ENCODE data around the gene FSTL4. TPM values are rescaled to one million over a fixed set of nuclear protein-coding genes. Genes with fewer than 3 reads are reported as not detected.

FSTL4 gene
- total and polyA plus RNA-seq, 5 experiments from 2014 or later = 1.5 to 1.6 TPM; not detected in 3

DNA sequence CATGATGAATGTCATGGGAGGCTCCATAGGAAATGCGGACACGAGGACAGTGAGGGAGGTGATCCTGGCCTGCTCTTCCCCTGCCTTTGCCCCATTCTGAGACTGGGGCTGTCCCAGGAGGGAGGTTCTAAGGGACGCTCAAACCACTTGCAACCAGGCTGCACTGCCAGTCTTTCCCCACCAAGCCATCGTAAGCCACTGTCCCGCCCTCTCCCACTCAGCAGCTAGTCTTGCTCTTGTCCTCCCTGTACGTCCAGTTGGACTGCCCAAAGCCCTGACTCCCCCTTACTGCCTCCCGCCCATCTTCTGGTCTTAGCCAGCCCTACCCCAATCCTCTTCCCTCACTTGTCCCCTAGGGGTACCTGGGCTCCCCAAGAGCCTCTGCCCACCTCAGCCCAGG, 115.7 kb downstream of the FSTL4 start:
- H3K4me3 Mint-ChIP-seq = no peak overlapping the region
- H3K27me3 Mint-ChIP-seq = peaks cover 1 to 29% (median 5%) of the 10 kb centered on the region in 5 donors
- DNase-seq = no peak
- POLR2A ChIA-PET = no interaction called here
- H3K36me3 Mint-ChIP-seq = no peaks in the 10 kb centered on the region
- H3K27ac Mint-ChIP-seq = no peak overlapping the region
- no peaks in the 10 kb centered on the region for H3K4me1 Mint-ChIP-seq
- no peak for ATAC-seq
- H3K9me3 Mint-ChIP-seq = peaks cover 0 to 4% (median 0%) of the 10 kb centered on the region in 9 donors

DNA sequence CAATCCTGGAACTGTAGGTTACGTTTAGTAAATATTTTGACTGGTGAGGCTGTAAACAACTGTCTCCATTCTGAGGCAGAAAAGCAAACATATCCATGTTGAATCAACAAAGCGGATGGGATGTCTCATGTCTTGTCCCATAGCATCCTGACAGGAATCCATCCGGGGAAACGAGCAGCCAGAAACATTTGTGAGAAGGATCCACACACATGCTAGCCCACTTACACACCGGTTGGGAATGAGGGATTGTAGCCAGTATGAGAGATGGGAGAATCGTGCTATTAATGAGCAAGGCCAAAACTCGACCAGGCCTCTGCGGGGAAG, 117.5 kb downstream of the FSTL4 start:
- DNase-seq = no peak
- H3K27ac Mint-ChIP-seq = peak overlapping the region in 1 of 10 donors; percentile 75
- no peak for ATAC-seq
- POLR2A ChIA-PET = no interaction called here
- H3K27me3 Mint-ChIP-seq = peaks cover 1 to 27% (median 5%) of the 10 kb centered on the region in 5 donors
- no peak overlapping the region for H3K4me3 Mint-ChIP-seq
- H3K4me1 Mint-ChIP-seq = no peaks in the 10 kb centered on the region
- H3K36me3 Mint-ChIP-seq = no peaks in the 10 kb centered on the region
- H3K9me3 Mint-ChIP-seq = peaks cover 0 to 4% (median 0%) of the 10 kb centered on the region in 9 donors

DNA sequence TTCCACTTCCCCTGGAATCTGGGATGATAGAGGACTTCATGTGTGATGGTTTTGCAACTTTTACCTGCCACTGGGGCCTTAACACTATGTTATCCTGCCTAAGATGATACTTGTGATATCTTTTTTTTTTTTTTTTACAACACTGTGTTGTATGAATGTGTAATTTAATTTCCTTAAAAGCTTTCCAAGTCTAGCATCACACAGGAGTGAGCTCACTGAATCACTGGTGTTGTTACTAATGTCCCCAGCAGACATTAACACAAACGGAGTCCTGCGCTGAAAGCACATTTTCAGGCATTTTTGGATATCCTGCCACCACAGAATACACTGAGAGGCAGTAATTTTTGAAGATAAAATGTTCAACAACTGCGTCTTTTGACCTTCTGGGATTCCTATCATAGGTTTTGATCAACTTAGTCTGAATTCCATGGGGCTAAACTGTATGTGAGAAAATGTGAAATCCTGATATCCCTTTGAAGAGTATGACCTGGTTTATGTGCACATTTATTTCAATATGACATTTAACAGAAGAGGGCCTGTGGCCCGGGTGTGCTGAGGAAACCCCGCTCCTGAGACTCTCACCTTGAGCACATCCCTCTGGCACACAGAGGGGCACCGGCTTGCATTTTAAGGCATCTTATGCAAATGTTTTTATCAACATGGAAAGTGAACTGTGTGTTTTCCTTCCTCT, 118.0 kb downstream of the FSTL4 start:
- Mint-ChIP-seq H3K4me1 (no peaks in the 10 kb centered on the region), H3K27me3 (peaks cover 1 to 22% (median 5%) of the 10 kb centered on the region in 5 donors), H3K36me3 (no peaks in the 10 kb centered on the region), H3K4me3 (no peak overlapping the region), H3K9me3 (peaks cover 0 to 4% (median 0%) of the 10 kb centered on the region in 9 donors), H3K27ac (no peak overlapping the region)
- POLR2A ChIA-PET = no interaction called here
- DNase-seq = no peak
- no peak for ATAC-seq

DNA sequence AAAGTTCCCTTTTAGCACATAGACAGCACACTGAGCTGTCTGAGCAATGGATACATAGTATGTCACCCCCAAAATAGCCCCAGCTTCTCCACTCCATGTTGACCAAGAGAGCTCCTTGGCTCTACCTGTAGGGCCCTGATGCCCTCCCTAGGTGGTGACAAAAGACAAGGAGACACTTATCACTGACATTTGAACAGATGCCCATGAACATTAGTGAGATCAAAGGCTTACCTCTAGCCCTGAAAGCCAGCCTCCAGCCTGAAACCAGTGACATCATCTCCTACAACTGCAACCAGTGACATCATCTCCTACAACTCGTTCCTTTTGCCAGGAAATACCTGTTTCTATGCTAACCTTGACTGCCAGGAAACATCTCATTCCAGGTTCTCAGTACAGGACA, 122.7 kb downstream of the FSTL4 start:
- peak in 1 of 2 donors; percentile 25 for ATAC-seq

DNA sequence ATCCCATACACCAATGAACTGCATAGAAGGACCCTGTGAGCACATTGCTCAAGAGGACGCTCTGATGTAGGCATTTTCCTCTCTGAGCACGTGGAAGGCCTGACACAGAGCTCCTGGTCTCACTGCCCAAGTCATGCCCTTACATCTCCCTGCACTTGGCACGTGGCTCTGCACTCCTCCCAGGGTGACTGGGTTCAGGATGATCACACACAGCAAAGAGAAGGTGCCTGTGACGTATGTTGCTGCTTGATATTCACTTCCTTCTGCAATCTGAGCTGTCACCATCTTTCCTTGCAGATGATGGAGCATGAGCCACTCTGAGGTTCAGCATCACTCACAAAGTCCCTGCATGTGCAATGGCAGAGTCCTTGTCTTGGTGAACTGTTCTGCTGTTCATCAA, 125.2 kb downstream of the FSTL4 start:
- Mint-ChIP-seq H3K27me3 (peaks cover 0 to 5% (median 0%) of the 10 kb centered on the region in 5 donors), H3K36me3 (no peaks in the 10 kb centered on the region), H3K9me3 (peaks cover 0 to 6% (median 0%) of the 10 kb centered on the region in 9 donors), H3K4me3 (no peak overlapping the region), H3K27ac (no peak overlapping the region), H3K4me1 (peaks cover 0 to 2% (median 0%) of the 10 kb centered on the region in 4 donors)
- DNase-seq = no peak
- POLR2A ChIA-PET = no interaction called here
- ATAC-seq = no peak

More for the DNA sequence above, 122.7 kb downstream of the FSTL4 start:
- DNase-seq = no peak
- Mint-ChIP-seq H3K4me1 (peaks cover 0 to 2% (median 0%) of the 10 kb centered on the region in 4 donors), H3K27ac (no peak overlapping the region), H3K36me3 (no peaks in the 10 kb centered on the region), H3K4me3 (no peak overlapping the region), H3K27me3 (peaks cover 0 to 5% (median 0%) of the 10 kb centered on the region in 5 donors), H3K9me3 (peaks cover 0 to 4% (median 0%) of the 10 kb centered on the region in 9 donors)
- POLR2A ChIA-PET = interaction anchor here (0.7 kb wide), 1 partner anchor 380 kb away, joined by 3 read pairs; no protein-coding TSS in a partner anchor

DNA sequence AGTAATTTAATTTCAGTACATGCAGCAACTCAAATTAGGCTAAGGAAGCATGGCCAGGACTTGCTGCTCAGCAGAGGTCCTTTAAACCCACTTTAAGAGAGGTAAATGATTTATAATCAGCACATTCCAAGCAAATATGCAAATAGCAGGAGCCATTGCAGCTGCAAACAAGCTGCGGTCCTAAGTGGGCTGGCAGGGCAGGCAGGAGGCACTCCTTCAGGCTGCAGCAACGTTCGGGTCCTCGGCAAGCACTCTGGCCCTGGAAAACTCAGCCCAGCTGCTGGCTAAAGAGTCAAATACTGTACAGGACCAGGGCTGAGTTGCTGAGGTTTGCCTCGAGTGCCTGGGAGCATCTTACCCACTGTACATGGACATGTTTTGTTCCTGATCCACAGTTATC, 126.9 kb downstream of the FSTL4 start:
- Mint-ChIP-seq H3K27ac (no peak overlapping the region), H3K27me3 (peaks cover 0 to 5% (median 0%) of the 10 kb centered on the region in 5 donors), H3K36me3 (no peaks in the 10 kb centered on the region), H3K9me3 (peaks cover 0 to 3% (median 0%) of the 10 kb centered on the region in 9 donors), H3K4me3 (no peak overlapping the region), H3K4me1 (peaks cover 0 to 2% (median 0%) of the 10 kb centered on the region in 4 donors)
- DNase-seq (no peak), ATAC-seq (no peak)
- POLR2A ChIA-PET = no interaction called here

DNA sequence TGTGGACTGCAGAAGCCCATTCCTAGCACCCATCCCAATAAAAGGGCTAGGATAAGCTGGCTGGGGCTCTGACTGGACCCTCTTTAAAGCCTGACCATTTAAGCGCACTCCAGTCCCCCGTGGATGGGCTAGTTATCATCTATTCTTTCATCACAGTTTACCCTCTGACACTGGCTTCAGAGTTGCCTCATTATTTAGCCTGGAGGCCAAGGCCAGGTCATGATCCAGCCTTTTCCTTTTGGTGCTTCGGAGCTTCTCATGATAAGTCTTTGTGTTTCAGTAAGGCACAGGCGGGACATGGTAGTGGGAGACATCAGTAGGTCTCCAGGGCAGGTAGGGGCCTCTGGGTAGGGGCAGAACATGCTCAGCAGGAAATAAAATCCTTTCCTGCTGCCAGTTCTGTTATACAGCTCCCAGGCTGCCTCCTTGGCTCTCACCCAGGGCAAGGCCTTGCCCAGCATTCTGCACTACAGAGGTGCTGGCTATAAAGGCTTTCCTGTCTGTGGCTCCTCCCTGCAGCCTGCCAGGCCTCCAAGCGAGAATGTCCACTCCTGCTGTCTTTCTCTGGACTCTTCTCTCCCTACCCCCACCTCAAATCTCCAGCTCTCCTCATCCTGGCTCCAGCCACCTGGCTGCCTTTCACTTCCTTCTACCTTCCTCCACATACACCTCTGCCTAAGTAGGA, 128.8 kb downstream of the FSTL4 start:
- H3K27ac Mint-ChIP-seq = no peak overlapping the region
- peaks cover 0 to 2% (median 0%) of the 10 kb centered on the region in 4 donors for H3K4me1 Mint-ChIP-seq
- POLR2A ChIA-PET = no interaction called here
- peaks cover 0 to 5% (median 0%) of the 10 kb centered on the region in 5 donors for H3K27me3 Mint-ChIP-seq
- no peak for DNase-seq
- H3K4me3 Mint-ChIP-seq = no peak overlapping the region
- H3K36me3 Mint-ChIP-seq = no peaks in the 10 kb centered on the region
- peaks cover 0 to 2% (median 0%) of the 10 kb centered on the region in 9 donors for H3K9me3 Mint-ChIP-seq
- no peak for ATAC-seq

DNA sequence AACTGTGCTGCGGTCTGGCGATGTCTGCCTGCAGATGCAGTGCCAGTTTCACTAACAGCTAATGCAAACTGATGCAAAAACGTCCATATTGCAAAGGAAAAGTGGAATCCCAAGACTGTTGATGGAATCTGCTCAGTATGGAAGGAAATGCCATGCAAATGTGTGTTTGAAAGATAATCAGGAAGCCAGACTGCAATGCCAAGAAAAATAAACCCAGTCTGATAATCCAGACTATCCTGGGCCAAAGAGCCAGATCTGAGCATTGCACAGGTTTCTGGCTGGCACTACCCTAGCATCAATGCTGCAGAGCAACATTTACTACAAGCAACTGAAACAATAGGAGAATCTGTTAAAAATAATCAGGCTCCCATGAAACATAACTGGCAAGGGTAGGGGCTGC, 130.3 kb downstream of the FSTL4 start:
- ATAC-seq (no peak), DNase-seq (no peak)
- Mint-ChIP-seq H3K4me3 (no peak overlapping the region), H3K27ac (no peak overlapping the region), H3K27me3 (peaks cover 0 to 5% (median 0%) of the 10 kb centered on the region in 5 donors), H3K4me1 (no peaks in the 10 kb centered on the region), H3K9me3 (peaks cover 0 to 2% (median 0%) of the 10 kb centered on the region in 9 donors), H3K36me3 (no peaks in the 10 kb centered on the region)
- POLR2A ChIA-PET = no interaction called here

DNA sequence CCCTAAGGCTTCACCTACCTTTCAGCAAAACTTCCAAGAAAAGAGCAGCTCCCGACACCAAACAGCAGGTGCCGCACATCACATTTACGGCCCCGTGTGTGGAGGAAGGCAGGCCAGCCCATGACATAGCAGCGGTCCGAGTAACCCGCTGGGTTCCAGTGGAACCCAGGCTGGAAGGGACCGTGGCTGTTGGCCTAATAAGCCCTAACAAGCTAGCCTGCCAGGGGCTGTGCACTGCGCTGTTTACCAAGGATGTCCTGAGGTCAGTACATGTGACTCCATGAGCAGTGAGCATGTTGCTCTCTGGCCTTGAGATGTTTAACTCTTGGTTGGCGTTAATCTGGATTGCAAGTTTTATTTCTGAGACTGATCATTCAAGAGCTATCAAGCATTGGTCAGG, 131.5 kb downstream of the FSTL4 start:
- no peak for ATAC-seq
- no peak for DNase-seq
- Mint-ChIP-seq H3K4me1 (no peaks in the 10 kb centered on the region), H3K4me3 (no peak overlapping the region), H3K27me3 (peaks cover 0 to 2% (median 0%) of the 10 kb centered on the region in 5 donors), H3K9me3 (peaks cover 0 to 2% (median 0%) of the 10 kb centered on the region in 9 donors), H3K36me3 (no peaks in the 10 kb centered on the region), H3K27ac (no peak overlapping the region)
- POLR2A ChIA-PET = no interaction called here

DNA sequence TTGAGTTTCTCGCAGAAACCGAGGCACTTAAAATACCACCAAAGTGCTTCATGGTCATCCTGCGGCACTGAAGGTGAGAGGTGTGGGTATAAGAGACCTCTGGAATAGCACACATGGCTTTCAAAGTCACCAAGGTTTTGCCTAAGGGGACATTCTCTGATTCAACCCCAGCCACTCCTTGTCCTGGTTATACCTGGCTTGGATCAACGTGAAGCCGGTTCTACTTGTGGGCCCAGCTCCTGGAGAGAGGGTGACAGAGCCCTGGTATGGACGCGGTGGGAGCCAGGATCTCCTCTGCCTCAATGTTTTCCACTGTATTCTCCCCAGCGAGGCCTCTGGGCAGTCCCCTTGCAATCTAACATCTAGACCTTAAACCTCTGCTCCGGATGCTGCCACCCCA, 132.0 kb downstream of the FSTL4 start:
- H3K9me3 Mint-ChIP-seq = peaks cover 0 to 2% (median 0%) of the 10 kb centered on the region in 9 donors
- H3K27me3 Mint-ChIP-seq = peaks cover 0 to 2% (median 0%) of the 10 kb centered on the region in 5 donors
- no peaks in the 10 kb centered on the region for H3K4me1 Mint-ChIP-seq
- H3K4me3 Mint-ChIP-seq = no peak overlapping the region
- POLR2A ChIA-PET = no interaction called here
- DNase-seq = no peak
- ATAC-seq = no peak
- no peak overlapping the region for H3K27ac Mint-ChIP-seq
- no peaks in the 10 kb centered on the region for H3K36me3 Mint-ChIP-seq

DNA sequence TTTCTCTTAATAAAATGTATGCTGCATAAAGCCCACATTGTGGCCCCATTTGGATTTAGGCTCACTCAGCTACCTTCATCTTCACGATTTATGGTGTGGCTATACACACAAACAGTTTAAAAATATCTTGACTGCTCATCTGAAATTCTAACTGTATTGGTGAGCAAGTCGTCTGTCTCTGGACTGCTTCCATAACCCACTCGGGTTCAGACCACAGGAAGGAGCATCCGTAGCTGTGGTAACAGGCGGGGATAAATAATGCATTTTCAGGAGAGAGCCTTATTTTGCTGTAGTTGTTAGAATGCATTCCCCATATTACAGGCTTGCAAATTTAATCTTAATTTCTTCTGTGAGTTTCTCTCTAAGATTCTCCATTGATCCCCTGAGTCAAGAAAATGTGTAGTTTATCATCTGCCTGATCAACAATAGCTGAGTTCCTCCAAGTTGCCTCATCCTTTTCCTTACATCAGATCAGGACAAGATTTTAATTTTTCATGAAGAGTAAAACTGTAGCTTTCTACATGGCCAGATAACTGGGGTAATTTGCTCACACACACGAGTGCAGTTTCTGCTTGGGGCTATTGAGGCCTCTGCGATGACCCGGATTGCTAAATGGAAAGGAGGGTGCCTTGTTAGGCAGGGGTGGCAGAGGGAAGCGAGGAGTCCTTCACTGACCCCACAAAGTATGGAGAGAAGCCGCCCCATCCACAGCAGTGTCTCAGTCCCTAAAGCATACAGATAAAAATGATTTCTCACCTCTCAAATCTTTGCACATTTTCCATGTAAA, 133.9 kb downstream of the FSTL4 start:
- Mint-ChIP-seq H3K27ac (no peak overlapping the region), H3K4me3 (no peak overlapping the region), H3K9me3 (peaks cover 0 to 2% (median 0%) of the 10 kb centered on the region in 9 donors), H3K36me3 (no peaks in the 10 kb centered on the region), H3K27me3 (peaks cover 0 to 12% (median 4%) of the 10 kb centered on the region in 5 donors), H3K4me1 (peaks cover 0 to 8% (median 0%) of the 10 kb centered on the region in 4 donors)
- POLR2A ChIA-PET = no interaction called here
- DNase-seq = no peak
- no peak for ATAC-seq

DNA sequence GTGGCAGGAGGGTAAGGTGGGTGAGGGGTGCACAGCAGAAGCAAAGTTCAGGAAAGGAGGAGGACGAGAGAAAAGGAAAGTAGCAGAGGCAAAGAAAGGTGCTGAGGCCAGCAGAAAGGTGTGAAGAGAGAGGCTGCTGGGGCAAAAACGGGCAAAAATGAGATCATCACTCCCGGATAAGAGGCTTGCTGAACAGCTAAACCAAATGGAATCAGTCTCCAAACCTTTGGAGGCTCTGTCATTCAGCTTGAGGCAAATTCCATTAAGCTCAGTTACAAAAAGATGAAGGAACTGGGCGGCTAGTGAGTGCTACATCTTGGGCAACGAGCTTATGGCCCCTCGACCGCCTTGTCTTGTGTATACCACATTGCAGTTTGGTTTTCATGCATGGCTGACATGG, 136.4 kb downstream of the FSTL4 start:
- H3K27me3 Mint-ChIP-seq = peaks cover 4 to 20% (median 6%) of the 10 kb centered on the region in 5 donors
- POLR2A ChIA-PET = no interaction called here
- no peak for DNase-seq
- H3K4me3 Mint-ChIP-seq = no peak overlapping the region
- H3K9me3 Mint-ChIP-seq = no peaks in the 10 kb centered on the region
- no peaks in the 10 kb centered on the region for H3K36me3 Mint-ChIP-seq
- H3K4me1 Mint-ChIP-seq = peaks cover 0 to 8% (median 0%) of the 10 kb centered on the region in 4 donors
- peak overlapping the region in 1 of 10 donors; percentile 42 for H3K27ac Mint-ChIP-seq
- no peak for ATAC-seq
